Lung (tissue), 12 donors: Measurements from ENCODE around the gene SPECC1L. TPM values are rescaled to one million over a fixed set of nuclear protein-coding genes. Genes with fewer than 3 reads are reported as not detected.
A peak's percentile ranks its signal among the peaks of the same experiment; 100 is the strongest.

Source experiments
- ATAC-seq: fragments of 200-7000 bp; cut with Tn5 transposase; one replicate; pipeline ENCODE4 v1.9.1; 2020; ENCODE audit warnings: moderate number of reproducible peaks; ENCODE audit not compliant: insufficient read depth, low FRiP score
- DNase-seq, 3 donors: peaks; one replicate each; pipeline ENCODE4 v3.0.0-alpha.2; 2013 to 2017
- H3K27ac ChIP-seq, 2 donors: one replicate each; pipeline ENCODE4 v1.5.1; 2013; ENCODE audit warnings: mild to moderate bottlenecking in 2 of 2, moderate library complexity in 2 of 2, control low read depth in 1 of 2, inconsistent platforms in 1 of 2, low read depth in 1 of 2, low read length in 1 of 2
- H3K27me3 ChIP-seq, 3 donors: one replicate each; pipeline ENCODE4 v1.5.1; 2013; ENCODE audit warnings: low read length in 2 of 3; ENCODE audit not compliant: control insufficient read depth in 3 of 3, insufficient read depth in 3 of 3
- H3K36me3 ChIP-seq, 4 donors: one replicate each; pipeline ENCODE4 v1.5.1; 2013; ENCODE audit warnings: low read length in 4 of 4, mild to moderate bottlenecking in 1 of 4, moderate library complexity in 1 of 4; ENCODE audit not compliant: control insufficient read depth in 4 of 4, insufficient read depth in 4 of 4
- H3K4me1 ChIP-seq, 5 donors: one replicate each; pipeline ENCODE4 v1.5.1; 2013; ENCODE audit warnings: low read length in 5 of 5, mild to moderate bottlenecking in 2 of 5, moderate library complexity in 1 of 5; ENCODE audit not compliant: control insufficient read depth in 5 of 5, insufficient read depth in 5 of 5
- H3K4me3 ChIP-seq: one replicate; pipeline ENCODE4 v1.5.1; 2013; ENCODE audit warnings: mild to moderate bottlenecking, control low read depth, moderate library complexity
- H3K9ac ChIP-seq, 2 donors: one replicate each; pipeline ENCODE4 v1.5.1; 2013; ENCODE audit warnings: low read length in 2 of 2, control low read depth in 1 of 2; ENCODE audit not compliant: insufficient read depth in 1 of 2
- H3K9me3 ChIP-seq, 4 donors: one replicate each; pipeline ENCODE4 v1.5.1; 2013; ENCODE audit warnings: low read length in 3 of 4, mild to moderate bottlenecking in 1 of 4, moderate library complexity in 1 of 4; ENCODE audit not compliant: control insufficient read depth in 4 of 4, insufficient read depth in 3 of 4
- WGBS, 2 donors: extraction: QIAGEN DNeasy Blood & Tissue Kit; methylation state at CpG; one replicate each; pipeline ENCODE4 v1.1.7; 2013; 5-methylcytosine and 5-hydroxymethylcytosine counted together
- polyA plus RNA-seq, 2 donors: library from polyadenylated mRNA; stranded (reverse); fragments of 200-250 nt; gene quantifications; one replicate each; pipeline ENCODE4 v1.2.1, GENCODE V29; 2013
- total RNA-seq, 2 donors: library from RNA; depleted of rRNA in 1 of 2; stranded (reverse); fragments of >200 nt in 1 of 2; gene quantifications; one replicate each; pipeline ENCODE4 v1.2.1, GENCODE V29; 2014 to 2021
- TF ChIP-seq, protein P1 (sequence below): IDR thresholded peaks from 2 replicates; pipeline ENCODE4 v1.5.1; 2012; ENCODE audit warnings: mild to moderate bottlenecking; ENCODE audit errors: control extremely low read depth, extremely low read depth
- donor health status: control.
- donor health status: control.
- donor health status: Bipolar disorder and iron deficiency.
- donor health status: healthy.
- donor health status: DM: yes; HTN: yes; CAD: no.

SPECC1L gene
- total and polyA plus RNA-seq, 4 donors: 10.4 to 83.9 (median 37.8) TPM

DNA sequence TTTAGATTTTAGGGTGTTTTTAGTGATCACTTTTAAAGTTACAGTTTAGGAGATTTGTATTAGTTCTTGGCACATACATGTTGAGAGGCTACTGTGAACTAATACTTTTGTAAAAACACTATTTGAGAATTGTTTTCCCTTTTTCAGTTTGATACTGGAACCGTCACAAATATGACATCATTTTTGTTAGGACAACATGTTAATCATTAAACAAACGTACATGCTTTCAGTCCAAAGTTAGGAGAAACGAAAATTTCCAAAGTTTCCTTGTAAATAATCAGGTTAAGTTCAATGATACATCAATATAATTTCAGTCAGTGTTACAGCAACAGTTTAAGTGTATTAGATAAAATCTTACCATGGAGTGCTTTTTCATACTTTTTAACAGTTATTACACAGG is 53.1 kb downstream of the SPECC1L start:
- Histone ChIP-seq H3K27ac (no peak overlapping the region), H3K9ac (no peak overlapping the region), H3K4me3 (no peak overlapping the region), H3K36me3 (peaks cover 16 to 55% (median 36%) of the 10 kb centered on the region in 4 donors), H3K9me3 (no peaks in the 10 kb centered on the region), H3K27me3 (peaks cover 0 to 2% (median 0%) of the 10 kb centered on the region in 3 donors), H3K4me1 (peaks cover 0 to 9% (median 0%) of the 10 kb centered on the region in 5 donors)
- DNase-seq (no peak), ATAC-seq (no peak)
- TF ChIP-seq, protein P1, sequence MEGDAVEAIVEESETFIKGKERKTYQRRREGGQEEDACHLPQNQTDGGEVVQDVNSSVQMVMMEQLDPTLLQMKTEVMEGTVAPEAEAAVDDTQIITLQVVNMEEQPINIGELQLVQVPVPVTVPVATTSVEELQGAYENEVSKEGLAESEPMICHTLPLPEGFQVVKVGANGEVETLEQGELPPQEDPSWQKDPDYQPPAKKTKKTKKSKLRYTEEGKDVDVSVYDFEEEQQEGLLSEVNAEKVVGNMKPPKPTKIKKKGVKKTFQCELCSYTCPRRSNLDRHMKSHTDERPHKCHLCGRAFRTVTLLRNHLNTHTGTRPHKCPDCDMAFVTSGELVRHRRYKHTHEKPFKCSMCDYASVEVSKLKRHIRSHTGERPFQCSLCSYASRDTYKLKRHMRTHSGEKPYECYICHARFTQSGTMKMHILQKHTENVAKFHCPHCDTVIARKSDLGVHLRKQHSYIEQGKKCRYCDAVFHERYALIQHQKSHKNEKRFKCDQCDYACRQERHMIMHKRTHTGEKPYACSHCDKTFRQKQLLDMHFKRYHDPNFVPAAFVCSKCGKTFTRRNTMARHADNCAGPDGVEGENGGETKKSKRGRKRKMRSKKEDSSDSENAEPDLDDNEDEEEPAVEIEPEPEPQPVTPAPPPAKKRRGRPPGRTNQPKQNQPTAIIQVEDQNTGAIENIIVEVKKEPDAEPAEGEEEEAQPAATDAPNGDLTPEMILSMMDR: no peak
- WGBS, 2 donors: 55 to 74% methylated on average over 3 of the region's 3 CpGs

GRCh38 chr22:24324137-24324536 is 53.5 kb downstream of the SPECC1L start:
- 89 to 94% methylated on average over 8 of the region's 8 CpGs for WGBS, 2 donors
- TF ChIP-seq, protein P1: no peak
- Histone ChIP-seq H3K36me3 (peaks cover 16 to 54% (median 35%) of the 10 kb centered on the region in 4 donors), H3K9me3 (no peaks in the 10 kb centered on the region), H3K4me3 (no peak overlapping the region), H3K9ac (no peak overlapping the region), H3K4me1 (peaks cover 0 to 9% (median 0%) of the 10 kb centered on the region in 5 donors), H3K27me3 (peaks cover 0 to 2% (median 0%) of the 10 kb centered on the region in 3 donors), H3K27ac (no peak overlapping the region)
- ATAC-seq (no peak), DNase-seq (no peak)

- Histone ChIP-seq H3K4me1 (peaks cover 0 to 13% (median 2%) of the 10 kb centered on the region in 5 donors), H3K27ac (no peak overlapping the region), H3K27me3 (peaks cover 0 to 2% (median 0%) of the 10 kb centered on the region in 3 donors), H3K9me3 (no peaks in the 10 kb centered on the region), H3K4me3 (no peak overlapping the region), H3K9ac (no peak overlapping the region), H3K36me3 (peaks cover 18 to 55% (median 35%) of the 10 kb centered on the region in 4 donors)
- WGBS, 2 donors: 13 to 17% methylated on average over 5 of the region's 5 CpGs
- DNase-seq: peak; percentile 17 to 89 (median 79)
- TF ChIP-seq, protein P1: peak; percentile 63
- no peak for ATAC-seq
Observed at GRCh38 chr22:24325105-24325757, 54.6 kb downstream of the SPECC1L start.
